Hepatocyte (in vitro differentiated cells): ENCODE results near the gene WDR26.

Experiments
- EZH2 ChIP-seq: fragments of 200-600 bp; sonication (generic); IDR thresholded peaks from 2 replicates; pipeline ENCODE4 v1.6.1; 2016; ENCODE audit warnings: antibody characterized with exemption, mild to moderate bottlenecking, borderline replicate concordance
- EZH2phosphoT487 ChIP-seq: fragments of 200-600 bp; sonication (generic); IDR thresholded peaks from one replicate; pipeline ENCODE4 v1.6.1; 2018; ENCODE audit warnings: antibody characterized with exemption, mild to moderate bottlenecking, low read depth, moderate library complexity; ENCODE audit not compliant: unreplicated experiment, severe bottlenecking
- TF ChIP-seq, protein P1 (sequence below): fragments of 200-600 bp; sonication (generic); IDR thresholded peaks from 2 replicates; pipeline ENCODE4 v1.5.1; 2016; ENCODE audit warnings: antibody characterized with exemption, mild to moderate bottlenecking; ENCODE audit not compliant: poor library complexity

- TF ChIP-seq, protein P1, sequence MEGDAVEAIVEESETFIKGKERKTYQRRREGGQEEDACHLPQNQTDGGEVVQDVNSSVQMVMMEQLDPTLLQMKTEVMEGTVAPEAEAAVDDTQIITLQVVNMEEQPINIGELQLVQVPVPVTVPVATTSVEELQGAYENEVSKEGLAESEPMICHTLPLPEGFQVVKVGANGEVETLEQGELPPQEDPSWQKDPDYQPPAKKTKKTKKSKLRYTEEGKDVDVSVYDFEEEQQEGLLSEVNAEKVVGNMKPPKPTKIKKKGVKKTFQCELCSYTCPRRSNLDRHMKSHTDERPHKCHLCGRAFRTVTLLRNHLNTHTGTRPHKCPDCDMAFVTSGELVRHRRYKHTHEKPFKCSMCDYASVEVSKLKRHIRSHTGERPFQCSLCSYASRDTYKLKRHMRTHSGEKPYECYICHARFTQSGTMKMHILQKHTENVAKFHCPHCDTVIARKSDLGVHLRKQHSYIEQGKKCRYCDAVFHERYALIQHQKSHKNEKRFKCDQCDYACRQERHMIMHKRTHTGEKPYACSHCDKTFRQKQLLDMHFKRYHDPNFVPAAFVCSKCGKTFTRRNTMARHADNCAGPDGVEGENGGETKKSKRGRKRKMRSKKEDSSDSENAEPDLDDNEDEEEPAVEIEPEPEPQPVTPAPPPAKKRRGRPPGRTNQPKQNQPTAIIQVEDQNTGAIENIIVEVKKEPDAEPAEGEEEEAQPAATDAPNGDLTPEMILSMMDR: no peak
- no peak for TF ChIP-seq EZH2phosphoT487
- no peak for TF ChIP-seq EZH2
These were observed 34.7 kb downstream of the WDR26 start for GRCh38 chr1:224399887-224400286.
